ENCODE measurements around the gene LARGE1. TPM values are rescaled to one million over a fixed set of nuclear protein-coding genes. Genes with fewer than 3 reads are reported as not detected.

Gene LARGE1
- total and polyA plus RNA-seq, 10 donors: 1.9 to 35.8 (median 22.8) TPM

GRCh38 chr22:33598821-33599220 is 321.5 kb downstream of the LARGE1 start:
- peaks cover 0 to 13% (median 0%) of the 10 kb centered on the region in 8 donors for H3K9me3 ChIP-seq
- intact Hi-C loops (cut with DNase I; ENCODE audit: low total_unique reads): no loop called here
- no peaks in the 10 kb centered on the region for H3K4me1 ChIP-seq
- TF ChIP-seq, protein P1, sequence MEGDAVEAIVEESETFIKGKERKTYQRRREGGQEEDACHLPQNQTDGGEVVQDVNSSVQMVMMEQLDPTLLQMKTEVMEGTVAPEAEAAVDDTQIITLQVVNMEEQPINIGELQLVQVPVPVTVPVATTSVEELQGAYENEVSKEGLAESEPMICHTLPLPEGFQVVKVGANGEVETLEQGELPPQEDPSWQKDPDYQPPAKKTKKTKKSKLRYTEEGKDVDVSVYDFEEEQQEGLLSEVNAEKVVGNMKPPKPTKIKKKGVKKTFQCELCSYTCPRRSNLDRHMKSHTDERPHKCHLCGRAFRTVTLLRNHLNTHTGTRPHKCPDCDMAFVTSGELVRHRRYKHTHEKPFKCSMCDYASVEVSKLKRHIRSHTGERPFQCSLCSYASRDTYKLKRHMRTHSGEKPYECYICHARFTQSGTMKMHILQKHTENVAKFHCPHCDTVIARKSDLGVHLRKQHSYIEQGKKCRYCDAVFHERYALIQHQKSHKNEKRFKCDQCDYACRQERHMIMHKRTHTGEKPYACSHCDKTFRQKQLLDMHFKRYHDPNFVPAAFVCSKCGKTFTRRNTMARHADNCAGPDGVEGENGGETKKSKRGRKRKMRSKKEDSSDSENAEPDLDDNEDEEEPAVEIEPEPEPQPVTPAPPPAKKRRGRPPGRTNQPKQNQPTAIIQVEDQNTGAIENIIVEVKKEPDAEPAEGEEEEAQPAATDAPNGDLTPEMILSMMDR (IDR thresholded peaks at IDR 0.05 in 8 of 11, conservative IDR thresholded peaks at IDR 0.05 in 3 of 11): no peak
- TF ChIP-seq POLR2A (IDR thresholded peaks at IDR 0.05) (no peak), POLR2AphosphoS5 (IDR thresholded peaks at IDR 0.05) (no peak)
- DNase-seq: no peak
- H3K4me3 ChIP-seq: no peak overlapping the region
- H3K27ac ChIP-seq: no peak overlapping the region
- no peaks in the 10 kb centered on the region for H3K27me3 ChIP-seq (replicated peaks in 1 of 7)
- peaks cover 0 to 9% (median 0%) of the 10 kb centered on the region in 6 donors for H3K36me3 ChIP-seq
- WGBS, 5 donors: 93 to 96% (median 94%) methylated on average over 1 of the region's 1 CpG

GRCh38 chr22:33597274-33597985 is 322.8 kb downstream of the LARGE1 start:
- intact Hi-C loops (cut with DNase I; ENCODE audit: low total_unique reads): no loop called here
- no peak overlapping the region for H3K27ac ChIP-seq
- no peaks in the 10 kb centered on the region for H3K27me3 ChIP-seq (replicated peaks in 1 of 7)
- no peaks in the 10 kb centered on the region for H3K4me1 ChIP-seq
- DNase-seq: no peak
- WGBS, 5 donors: 87 to 94% (median 92%) methylated on average over 6 of the region's 6 CpGs
- H3K9me3 ChIP-seq: peaks cover 0 to 13% (median 0%) of the 10 kb centered on the region in 8 donors
- TF ChIP-seq POLR2A (IDR thresholded peaks at IDR 0.05) (no peak), POLR2AphosphoS5 (IDR thresholded peaks at IDR 0.05) (no peak)
- TF ChIP-seq, protein P1 (IDR thresholded peaks at IDR 0.05 in 8 of 11, conservative IDR thresholded peaks at IDR 0.05 in 3 of 11): no peak
- no peak overlapping the region for H3K4me3 ChIP-seq
- H3K36me3 ChIP-seq: peaks cover 0 to 9% (median 0%) of the 10 kb centered on the region in 6 donors

DNA sequence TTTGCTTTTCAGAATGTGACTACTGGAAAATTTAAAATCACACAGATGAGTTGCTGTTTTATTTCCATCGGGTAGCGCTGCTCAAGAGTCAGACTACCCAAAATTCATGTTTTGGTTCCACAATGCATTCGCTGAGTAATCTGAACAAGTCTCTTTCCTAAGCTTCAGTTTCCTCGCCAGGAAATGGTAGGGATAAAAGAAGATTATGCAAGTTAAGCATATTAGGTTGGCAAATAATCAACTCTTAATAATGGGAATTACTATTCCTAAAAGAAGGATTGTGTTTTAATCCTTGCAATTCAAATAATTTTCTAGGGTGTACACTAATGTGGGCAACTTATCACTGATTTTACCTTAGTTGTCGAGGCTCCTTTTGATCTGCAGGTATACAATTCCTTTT is 326.5 kb downstream of the LARGE1 start:
- 85 to 90% (median 88%) methylated on average over 5 of the region's 5 CpGs for WGBS, 5 donors
- Histone ChIP-seq H3K4me1 (no peaks in the 10 kb centered on the region), H3K4me3 (no peak overlapping the region), H3K9me3 (peaks cover 0 to 4% (median 0%) of the 10 kb centered on the region in 8 donors), H3K27ac (no peak overlapping the region), H3K36me3 (no peaks in the 10 kb centered on the region), H3K27me3 (replicated peaks in 1 of 7) (no peaks in the 10 kb centered on the region)
- intact Hi-C loops (cut with DNase I; ENCODE audit: low total_unique reads): no loop called here
- TF ChIP-seq, protein P1 (IDR thresholded peaks at IDR 0.05 in 8 of 11, conservative IDR thresholded peaks at IDR 0.05 in 3 of 11): no peak
- TF ChIP-seq POLR2AphosphoS5 (IDR thresholded peaks at IDR 0.05) (no peak), POLR2A (IDR thresholded peaks at IDR 0.05) (no peak)
- DNase-seq: no peak

DNA sequence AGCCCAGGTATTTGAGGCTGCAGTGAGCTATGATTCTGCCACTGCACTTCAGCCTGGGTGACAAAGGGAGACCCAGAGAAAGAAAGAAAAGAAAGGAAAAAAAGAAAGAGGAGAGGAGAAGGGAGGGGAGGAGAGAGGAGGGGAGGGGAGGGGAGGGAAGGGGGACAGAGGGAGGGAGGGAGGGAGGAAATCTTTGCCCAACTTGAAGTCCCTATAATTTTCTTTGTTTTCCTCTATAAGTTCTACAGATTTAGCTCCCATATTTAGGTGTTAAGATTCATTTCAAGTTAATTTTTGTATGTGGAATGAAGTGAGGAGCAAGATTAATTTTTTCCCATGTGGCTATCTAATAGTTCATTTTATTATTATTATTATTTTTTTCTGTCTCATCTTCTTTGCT is 328.3 kb downstream of the LARGE1 start:
- no peaks in the 10 kb centered on the region for H3K9me3 ChIP-seq
- H3K27me3 ChIP-seq (replicated peaks in 1 of 7): no peaks in the 10 kb centered on the region
- H3K4me1 ChIP-seq: no peaks in the 10 kb centered on the region
- H3K36me3 ChIP-seq: no peaks in the 10 kb centered on the region
- H3K4me3 ChIP-seq: no peak overlapping the region
- no peak for DNase-seq
- TF ChIP-seq, protein P1 (IDR thresholded peaks at IDR 0.05 in 8 of 11, conservative IDR thresholded peaks at IDR 0.05 in 3 of 11): no peak
- TF ChIP-seq POLR2A (IDR thresholded peaks at IDR 0.05) (no peak), POLR2AphosphoS5 (IDR thresholded peaks at IDR 0.05) (no peak)
- intact Hi-C loops (cut with DNase I; ENCODE audit: low total_unique reads): no loop called here
- H3K27ac ChIP-seq: no peak overlapping the region
